H4 (cell line): ENCODE measurements around the gene ASAP2. TPM values are rescaled to one million over a fixed set of nuclear protein-coding genes. Genes with fewer than 3 reads are reported as not detected.
A peak's percentile ranks its signal among the peaks of the same experiment; 100 is the strongest.

Experiments
- DNase-seq: peaks from one replicate; pipeline ENCODE4 v3.0.0-alpha.2; 2015; ENCODE audit warnings: low spot score
- total RNA-seq: library from RNA; depleted of rRNA; stranded (reverse); fragments of >200 nt; shearing (Covaris generic); gene quantifications from 2 replicates; pipeline ENCODE4 v1.2.3, GENCODE V29; 2014

The ASAP2 gene
- total RNA-seq, 1 experiment from 2014 or later: 10.4 TPM

DNA sequence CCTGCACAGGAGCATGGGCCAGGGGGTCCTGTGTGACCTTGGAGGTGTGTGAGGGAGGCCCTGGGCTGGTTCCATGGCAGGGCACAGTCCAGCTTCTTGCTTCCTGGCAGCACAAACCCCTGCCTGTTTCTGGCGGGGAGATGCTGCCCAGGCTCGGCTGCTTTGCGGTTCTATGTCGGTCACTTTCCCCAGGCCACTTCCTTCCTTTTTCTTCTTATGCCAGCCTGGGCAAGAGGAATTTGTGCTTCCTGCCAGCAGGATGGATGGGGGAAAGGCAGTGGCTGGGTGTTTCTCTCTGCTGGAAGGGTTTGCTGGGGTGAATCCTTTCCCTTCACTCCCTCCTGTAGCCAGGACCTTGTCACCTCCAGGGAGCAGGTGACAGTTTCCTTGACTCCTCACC, 24.3 kb downstream of the ASAP2 start:
- DNase-seq: no peak

DNA sequence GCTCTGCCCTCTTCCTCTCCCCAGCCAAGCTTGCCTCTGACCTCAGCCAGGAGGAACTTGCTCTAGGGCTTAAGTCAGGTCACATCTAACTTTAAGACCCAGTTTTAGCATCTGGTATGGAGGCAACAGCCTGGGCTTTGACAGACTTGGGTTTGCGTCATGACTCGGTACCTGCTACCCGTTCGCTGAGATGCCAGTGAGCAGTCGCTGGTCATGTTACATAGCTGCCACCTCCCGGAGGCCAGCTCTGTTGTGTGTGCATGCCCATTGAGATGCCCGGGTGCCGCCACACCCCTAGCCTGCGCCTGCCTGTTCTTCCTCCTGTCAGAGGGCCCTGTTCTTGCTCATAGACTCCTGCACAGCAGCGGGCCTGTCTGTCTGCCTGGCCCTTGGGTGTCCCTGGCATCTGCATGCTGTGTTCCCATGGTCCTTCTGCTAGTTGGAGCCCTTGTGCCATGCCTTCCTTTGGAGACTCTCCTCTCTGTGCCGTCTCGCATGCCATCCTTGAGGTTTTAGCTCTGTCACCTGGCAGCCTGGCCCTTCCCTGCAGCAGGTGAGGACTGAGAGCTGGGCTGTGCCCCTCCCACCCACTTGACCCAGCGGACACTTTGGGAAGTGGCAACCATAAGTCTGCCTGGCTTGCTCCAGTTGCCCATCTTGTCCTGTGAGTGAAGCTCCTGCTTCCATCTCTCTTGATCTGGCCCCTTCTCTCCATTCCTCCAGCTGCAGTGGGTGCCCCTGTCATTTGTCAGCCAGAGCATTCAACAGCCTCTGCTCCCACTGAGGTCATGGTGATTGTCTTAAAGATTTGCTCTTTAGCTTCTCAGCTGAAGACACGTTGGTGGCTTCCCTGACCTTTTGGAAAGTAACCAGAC, 24.9 kb downstream of the ASAP2 start:
- no peak for DNase-seq

DNA sequence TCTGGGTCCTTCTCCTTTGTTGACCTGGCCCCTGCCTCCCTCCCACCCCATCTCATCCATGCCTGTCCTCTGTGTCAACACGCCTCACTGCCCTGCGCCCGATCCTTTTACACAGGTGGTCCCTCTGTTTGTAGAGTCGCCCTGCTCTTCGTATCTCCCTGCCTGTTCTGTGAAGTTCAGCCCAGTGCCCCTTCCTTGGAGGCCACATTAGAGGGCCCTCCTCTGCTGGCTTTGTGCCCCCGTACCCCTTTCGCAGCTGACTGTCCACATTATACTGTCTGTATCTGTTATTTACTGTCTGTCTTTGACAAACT, 25.5 kb downstream of the ASAP2 start:
- DNase-seq: no peak

DNA sequence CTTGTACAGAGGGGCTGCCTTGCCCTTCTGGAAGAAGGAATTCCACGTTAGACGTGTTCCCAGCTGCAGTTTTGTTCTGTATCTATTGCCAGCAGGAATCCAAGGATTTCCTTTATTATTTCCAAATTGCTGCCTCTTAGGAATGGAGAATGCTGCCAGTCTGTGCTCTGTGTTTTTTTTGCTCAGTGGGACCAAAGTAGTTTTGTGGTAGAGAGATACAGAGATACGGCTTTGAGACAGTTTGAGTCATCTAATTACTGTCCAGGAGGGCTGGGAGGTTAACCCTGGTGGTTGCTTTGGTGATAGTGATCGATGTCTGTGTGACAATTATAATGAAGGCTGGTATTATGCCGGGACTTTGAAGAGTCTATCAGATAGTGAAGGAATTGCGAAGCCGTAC, 26.3 kb downstream of the ASAP2 start:
- no peak for DNase-seq

DNA sequence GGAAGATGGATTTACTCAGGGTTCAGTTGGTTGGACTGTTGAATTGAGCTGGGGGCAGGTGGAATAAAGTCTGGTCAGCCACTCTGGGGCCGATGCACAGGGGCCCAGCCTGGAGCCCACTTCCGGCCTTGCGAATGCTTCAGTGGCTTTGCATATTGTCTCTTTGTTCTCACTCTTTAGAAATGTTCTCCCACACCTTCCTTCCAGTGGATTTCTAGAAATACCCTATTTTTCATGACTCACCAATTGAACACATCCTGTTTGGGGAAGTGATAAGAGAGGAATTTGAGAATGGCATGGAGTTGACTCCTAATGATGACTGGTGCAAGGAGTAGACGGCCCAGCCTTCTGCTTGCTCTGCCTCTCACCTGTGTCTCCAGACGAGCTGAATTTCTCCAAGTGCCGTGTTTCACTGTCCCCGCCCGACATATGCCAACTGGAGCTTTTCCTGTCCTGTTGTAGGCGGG, 28.1 kb downstream of the ASAP2 start:
- peak; percentile 89 for DNase-seq

DNA sequence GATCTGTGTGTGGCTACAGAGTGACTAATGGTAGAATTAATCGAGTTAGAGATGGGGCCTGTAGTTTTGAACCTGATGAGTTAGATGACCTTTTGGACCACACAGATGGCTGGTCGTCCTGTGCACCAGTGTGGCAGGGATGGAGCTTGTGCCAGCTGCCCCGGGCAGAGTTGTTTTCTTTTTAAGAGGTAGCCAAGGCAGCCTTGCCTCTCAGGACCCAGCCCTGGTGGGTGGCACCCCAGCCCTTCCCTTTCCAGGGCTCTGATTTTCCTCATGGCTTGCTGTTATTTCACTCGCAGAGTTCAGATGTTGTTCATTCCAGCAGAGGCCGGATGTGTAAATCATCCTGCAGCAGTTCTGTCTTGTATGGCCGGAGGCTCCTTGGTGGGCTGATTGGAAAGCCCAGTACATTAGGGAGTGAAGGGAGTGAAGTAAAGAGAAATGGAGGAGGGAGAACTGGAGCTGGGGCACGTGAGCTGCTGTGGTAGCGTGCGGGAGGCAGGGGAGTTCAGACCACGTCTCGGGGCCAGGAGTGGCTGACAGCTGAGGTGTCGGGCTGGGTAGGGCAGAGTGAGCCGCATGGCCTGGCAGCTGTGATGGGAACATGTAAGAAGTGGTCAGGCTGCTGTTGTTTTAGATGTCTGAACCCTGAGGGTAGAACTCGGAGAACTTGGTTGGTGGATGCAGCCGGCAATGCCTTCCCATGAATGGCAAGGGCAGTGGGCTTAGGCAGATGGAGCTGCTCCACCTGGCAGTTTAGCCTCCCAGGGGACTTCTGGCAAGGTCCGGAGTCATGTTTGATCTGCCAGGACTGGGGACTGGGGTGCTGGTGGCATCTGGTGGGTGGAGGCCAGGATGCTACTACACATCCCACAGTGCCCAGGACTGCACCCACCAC, 28.8 kb downstream of the ASAP2 start:
- DNase-seq: peak; percentile 58

DNA sequence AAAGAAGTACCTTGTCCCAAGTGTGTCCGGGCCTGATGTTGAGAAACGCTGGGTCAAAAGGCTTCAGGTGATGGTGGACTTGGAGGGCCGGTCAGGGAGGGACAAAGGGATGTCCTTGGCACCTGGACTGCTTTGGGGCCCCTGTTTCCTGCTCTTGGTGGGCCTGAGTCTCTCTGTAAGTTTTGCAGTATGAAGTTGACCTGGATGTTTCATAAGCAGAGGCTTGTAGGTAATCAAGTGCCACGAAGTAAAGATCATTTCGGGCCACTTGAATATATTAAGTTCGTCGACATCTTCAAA, 29.4 kb downstream of the ASAP2 start:
- DNase-seq: no peak

DNA sequence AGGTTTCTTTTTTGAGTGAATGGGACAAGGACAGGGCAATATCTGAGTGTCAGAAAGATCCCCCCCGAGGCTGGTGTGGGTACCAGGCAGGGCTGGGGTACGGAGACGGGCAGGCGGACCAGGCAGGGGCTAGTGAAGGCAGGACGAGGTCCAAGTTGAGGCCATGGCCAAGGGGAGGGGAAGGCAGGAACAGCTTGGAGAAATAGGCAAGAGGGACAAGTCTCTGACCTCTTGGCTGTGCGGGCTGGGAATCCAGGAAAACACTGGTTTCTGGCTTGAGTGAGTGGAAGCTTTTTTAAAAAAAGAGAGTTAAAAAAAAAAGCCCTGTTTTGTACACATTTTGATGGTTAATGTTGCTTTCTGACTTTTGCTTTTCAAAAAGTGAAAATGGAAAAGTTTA, 30.3 kb downstream of the ASAP2 start:
- no peak for DNase-seq

DNA sequence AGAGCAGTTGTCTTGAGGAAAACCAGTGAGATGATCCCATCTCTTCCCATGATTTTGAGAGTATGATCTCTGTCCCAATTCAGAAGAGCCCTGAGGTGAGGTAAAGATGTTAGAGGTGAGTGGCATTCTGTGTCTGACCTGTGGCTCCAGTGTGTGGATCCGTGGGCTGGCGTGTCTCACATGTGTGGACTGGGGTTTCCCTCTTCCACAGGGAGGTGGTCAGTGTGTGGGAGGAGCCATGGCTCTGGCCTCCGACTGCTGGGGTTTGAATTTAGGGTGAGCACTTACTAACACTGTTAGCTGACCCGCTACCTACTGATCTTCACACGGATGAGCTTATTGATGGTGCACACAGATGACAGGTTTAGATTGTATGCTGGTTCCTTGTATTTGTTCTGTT, 31.2 kb downstream of the ASAP2 start:
- DNase-seq: no peak

DNA sequence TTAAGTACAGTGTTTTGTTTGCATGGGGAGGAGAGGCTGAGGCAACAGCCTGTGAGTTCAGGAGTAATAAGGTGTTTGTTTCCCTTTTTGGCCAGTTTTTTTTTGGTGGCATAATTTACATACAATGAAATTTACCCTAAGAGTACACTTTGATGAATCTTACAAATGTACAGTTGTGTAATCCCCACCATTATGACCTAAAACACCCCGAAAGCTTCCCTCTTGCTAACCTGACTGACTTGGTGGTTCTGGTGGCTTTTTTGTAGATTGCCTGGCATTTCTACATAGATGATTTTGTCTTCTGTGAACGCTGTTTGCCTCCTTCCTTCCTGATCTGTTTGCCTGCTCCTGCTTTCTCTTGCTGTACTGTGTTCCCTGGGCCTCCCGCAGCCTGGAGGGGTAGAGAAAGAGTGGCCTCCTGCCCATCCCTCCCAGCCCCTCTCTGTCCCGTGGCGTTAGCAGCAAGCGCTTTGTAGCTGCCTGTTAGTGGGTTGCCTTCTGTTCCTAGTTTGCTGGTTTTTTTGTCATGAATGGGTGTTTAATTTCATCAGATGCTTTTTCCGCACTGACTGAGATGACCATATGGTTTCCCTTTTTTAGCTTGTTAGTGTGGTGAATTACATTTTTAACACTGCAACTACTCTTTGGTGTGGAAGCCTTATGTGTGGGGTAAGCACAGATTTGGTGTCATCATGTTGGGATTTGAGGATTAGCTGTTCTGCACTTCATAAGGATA, 32.1 kb downstream of the ASAP2 start:
- DNase-seq: no peak

DNA sequence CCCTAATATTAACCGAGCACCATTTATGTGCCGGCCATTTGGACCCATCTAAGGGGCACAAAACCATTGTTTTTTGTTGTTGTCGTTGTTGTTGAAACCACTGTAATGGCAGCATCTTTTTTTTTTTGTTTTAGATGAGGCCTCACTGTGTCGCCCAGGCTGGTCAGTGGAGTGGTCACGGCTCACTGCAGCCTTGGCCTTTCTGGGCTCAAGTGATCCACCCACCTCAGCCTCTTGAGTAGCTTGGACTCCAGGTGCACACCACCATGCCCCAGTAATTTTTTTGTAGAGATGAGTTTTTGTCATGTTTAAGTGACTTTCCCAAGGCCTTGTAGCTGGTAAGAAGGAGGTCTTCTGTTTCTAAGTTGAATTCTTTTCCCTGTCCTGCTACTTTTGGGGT, 33.0 kb downstream of the ASAP2 start:
- no peak for DNase-seq

DNA sequence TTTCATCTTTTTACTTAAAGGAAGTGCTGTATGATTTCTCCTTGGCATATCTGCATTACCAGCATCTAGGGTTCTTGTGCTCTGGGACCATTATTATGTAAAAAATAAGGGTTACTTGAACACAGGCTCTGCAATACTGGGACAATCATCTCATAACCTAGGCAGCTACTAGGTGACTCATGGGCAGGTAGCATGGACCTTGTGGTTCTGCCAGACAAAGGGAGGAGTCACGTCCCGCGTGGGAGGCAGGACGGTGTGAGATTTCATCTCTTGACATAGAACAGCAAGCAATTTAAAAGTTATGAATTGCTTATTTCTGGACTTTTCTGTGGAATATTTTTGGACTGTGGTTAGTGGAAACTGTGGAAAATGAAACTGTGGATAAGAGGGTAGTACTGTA, 34.1 kb downstream of the ASAP2 start:
- DNase-seq: no peak

DNA sequence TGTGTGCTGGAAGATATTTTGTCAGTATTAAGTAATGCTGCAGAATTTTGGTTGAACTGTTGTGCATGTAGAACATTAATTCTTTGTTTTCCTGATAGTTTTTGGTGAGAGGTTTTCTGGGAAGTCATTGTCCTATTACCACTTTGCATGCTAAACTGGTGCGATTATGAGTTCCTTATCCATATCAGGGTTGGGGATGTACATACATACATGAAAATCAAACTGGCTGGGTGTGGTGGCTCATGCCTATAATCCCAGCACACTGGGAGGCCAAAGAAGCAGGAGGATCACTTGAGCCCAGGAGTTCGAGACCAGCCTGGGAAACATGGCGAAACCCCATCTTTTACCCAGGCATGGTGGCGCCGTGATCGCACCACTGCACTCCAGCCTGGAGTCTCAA, 34.6 kb downstream of the ASAP2 start:
- DNase-seq: no peak

DNA sequence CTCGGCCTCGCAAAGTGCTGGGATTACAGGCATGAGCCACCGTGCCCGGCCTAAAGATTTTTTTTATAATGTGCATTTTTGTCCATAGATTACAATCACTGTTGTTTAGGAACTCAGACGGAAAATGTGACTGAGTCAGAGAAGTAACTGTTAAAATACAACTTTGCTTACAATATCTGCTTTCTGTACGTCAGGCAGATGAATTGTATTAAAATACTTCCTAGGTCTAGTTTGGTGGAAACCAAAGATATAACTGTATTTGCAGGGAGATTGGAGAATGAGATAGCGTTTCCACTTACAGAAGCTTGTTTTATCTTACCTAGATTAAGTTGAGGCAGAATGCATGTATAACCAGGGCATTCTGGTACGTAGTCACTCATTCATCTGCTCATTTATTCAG, 36.7 kb downstream of the ASAP2 start:
- DNase-seq: no peak

DNA sequence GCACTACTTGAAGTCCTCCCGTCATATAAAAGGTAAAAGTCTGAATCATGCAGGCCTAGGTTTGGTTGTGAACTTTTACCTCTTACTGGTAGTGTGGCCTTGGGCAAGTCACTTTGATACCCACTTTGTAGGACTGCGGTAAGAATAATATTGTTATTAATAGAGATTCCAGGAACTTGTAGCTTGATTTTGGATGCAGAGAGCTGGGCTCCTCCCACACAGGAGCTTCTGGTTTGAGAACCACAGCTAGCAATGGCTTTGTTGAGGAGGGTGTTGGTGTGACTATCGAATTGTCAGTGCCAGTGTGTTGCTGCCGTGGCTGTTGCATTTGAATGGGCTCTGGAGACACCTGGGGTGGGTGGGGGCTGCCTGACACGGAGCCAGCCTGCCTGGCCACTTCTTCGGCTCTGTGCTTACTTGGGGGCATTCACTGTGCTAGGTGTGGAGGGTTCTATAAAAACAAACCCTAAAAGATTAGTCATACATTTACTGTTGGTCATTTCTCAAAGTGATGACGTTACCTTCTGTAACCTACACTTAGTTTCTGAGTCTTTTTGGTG, 38.5 kb downstream of the ASAP2 start:
- peak; percentile 32 for DNase-seq

DNA sequence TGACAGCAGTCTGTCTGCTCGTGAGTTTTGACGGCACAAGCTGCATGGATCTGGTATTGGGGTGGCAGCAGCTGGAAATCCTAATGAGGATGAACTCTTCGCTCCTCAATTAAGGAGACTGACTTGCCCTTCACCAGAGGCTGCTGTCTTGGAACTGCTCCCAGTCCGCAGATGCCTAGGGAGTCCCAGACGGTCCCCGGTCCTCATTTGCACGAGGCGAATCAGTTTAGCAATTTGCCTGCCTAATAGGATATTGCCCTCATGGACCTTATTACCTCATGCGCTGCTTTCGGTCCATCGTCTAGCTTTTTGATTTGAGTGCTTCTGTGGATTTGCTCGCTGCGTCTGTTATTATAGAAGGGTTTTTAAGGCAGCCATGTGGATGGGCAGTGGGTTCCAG, 40.6 kb downstream of the ASAP2 start:
- DNase-seq: no peak

DNA sequence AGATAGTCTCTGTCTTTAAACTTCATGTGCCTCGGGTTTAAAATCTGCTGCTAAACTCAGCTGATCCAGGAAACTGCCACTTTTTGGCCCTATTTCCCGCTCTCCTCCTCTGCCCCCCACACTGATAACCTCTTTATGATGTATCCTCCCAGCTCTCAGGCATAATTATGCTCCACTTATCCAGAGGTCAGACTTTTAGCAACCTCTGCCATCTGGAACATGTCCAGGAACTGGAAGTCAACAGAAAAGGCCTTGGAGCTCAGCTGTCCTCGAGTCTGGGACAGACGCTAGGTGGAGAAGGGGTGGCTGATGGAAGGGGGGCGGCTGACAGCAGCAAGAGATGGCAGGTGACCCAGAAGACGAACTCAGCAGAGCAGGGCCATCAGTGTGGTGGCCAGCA, 41.2 kb downstream of the ASAP2 start:
- no peak for DNase-seq

DNA sequence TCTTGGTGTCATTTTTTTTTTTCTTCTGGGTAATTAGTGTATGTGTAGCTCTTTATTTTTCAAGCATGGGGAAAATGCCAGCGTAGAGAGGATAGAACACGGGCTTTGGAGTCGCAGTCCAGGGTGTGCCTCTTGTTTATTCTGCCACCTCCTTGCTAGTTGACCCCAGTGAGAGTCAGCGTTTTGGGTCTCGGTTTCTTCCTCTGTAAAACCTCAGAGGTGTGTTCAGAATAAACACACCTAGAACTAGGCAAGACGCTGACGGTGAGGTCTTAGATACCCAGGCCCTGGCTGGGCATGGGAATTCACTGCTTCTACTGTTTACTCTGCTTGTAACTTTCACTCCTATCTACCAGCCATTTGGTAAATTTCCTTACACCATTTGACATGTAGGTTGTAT, 41.8 kb downstream of the ASAP2 start:
- no peak for DNase-seq

DNA sequence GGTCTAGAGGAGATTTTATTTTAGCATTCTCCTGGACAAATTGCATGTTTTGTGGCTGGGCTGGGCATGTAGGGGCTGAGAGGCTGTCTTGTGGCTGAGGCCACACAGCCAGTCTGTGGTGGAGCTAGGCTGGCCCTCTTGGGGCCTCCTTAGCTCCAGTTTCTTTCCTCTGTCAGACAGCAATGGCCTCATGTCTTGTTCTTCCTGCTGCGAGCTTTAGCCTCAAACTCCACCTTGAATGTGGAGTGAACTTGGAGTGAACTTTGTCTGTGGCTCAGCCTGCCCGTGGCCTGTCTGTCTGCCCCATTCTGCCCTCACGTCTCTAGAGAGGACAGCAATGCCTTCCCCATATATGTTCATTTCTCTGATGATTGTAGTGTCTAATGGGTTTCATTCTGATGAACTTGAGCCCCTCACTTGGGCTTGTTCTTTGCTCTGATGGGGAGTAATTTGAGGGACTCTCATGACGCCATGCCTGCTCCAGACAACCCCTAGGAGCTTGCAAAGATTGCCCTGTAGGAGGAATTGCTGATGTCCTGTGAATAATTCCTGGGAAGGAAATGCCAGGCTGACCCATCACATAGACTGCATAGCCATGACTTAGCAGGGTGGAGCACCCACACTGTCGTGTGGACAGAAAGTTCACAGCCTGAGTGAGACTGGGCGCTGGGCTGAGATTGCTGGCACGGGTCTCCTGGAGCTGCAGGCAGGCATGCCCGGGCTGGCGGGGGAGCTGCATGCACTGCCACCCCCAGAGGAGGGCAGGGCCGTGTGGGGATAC, 42.6 kb downstream of the ASAP2 start:
- no peak for DNase-seq

DNA sequence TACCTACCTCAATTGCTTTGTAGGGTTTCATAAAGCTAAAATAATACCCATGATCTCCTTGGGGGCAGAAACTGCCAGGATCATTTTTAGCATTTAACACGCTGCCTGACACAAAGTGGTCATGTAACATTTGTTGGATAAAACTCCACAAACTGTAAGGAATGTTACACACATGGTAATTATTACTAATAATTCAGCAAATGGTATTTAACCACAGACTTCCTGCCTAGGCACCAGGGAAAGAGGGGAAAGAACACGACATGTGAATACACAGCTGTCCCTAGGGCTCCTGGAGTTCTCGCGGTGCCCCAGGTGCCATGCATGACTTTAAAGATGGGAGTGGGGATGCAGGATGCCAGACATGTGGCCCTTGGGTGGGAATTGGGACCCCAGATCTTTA, 43.5 kb downstream of the ASAP2 start:
- no peak for DNase-seq

DNA sequence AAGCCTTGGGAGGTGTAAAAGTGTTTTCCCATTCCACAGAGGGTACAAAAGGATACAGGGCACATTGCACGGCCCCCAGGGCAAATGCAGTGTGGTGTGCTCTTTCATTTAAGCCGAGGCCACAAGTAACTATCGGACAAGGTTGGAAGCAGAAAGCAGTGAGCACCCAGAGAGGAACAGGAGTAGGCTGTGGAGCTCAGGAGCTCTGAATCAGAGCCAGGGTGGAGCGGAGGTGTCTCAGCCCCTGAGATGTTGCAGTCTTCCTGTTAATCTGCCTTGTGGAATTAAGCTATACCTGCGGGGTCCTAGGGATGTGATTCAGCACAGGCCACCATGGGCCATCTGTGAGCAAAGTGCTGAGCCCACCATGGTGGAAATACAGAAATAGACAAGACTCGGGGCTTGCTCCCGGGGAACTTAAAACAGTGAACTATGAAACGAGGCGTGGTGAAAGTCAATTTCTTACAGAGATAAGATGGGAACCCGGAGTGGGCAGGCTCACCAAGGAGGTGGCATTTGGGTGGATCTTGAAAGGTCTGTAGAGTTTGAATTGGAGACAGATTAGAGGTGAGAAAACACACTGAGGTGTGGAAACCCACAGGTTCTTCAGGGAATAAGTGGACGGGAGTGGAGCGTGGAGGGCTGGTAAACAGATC, 44.0 kb downstream of the ASAP2 start:
- no peak for DNase-seq
